ENCODE data around the gene RABAC1. TPM values are rescaled to one million over a fixed set of nuclear protein-coding genes. Genes with fewer than 3 reads are reported as not detected.

Gene RABAC1
- total and polyA plus RNA-seq, 2 of the 13 experiments (the other 11 are each of a cell fraction or from before 2014, with no cell fraction given) = 37.4 to 74.0 TPM

DNA sequence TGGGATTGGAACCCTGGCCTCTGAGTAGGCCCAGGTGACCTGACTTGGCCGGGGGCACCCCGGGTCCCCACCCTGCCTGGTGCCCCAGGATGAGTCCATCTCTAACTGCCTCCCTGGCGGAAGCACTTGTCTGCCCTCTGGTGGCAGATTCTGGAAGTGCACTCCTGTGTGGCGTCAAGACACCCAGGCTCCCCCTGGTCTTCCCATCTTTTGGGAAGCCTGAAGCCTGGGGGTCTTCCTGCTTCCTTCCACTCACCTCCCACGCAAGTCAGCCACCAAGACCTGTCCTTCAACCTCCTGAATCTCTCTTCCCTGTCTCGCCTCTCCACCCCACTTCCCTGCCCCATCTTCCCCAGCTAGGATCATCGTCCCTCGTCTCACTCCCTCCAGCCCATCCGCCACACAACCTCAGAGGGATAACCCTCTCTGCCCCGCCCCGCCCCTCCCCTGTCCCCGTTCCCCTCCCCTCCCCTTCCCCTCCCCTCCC lies 7.4 kb downstream of the RABAC1 start (continued):
- TF ChIP-seq FIP1L1 (IDR thresholded peaks at IDR 0.05; ENCODE audit: borderline replicate concordance, insufficient read depth, low read depth, low read length) (no peak), REST (IDR thresholded peaks at IDR 0.05; ENCODE audit: borderline replicate concordance in 1 of 2, low read depth in 1 of 2, low read length in 2 of 2) (no peak), CC2D1A (CRISPR knock-in tag; IDR thresholded peaks at IDR 0.05) (no peak), TBP (CRISPR knock-in tag; IDR thresholded peaks at IDR 0.05) (no peak), SIN3B (IDR thresholded peaks at IDR 0.05; ENCODE audit: low read length) (no peak), NONO (IDR thresholded peaks at IDR 0.05) (no peak), NONO (CRISPR knock-in tag; conservative IDR thresholded peaks at IDR 0.05) (no peak), EP300 (IDR thresholded peaks at IDR 0.05; ENCODE audit: low read depth in 2 of 2, low read length in 2 of 2) (no peak), EP300 (CRISPR knock-in tag; IDR thresholded peaks at IDR 0.05; ENCODE audit: borderline replicate concordance) (no peak), HOXA5 (CRISPR knock-in tag; IDR thresholded peaks at IDR 0.05) (no peak), TFAP4 (IDR thresholded peaks at IDR 0.05; ENCODE audit: borderline replicate concordance, low read depth) (no peak), ZSCAN22 (CRISPR knock-in tag; IDR thresholded peaks at IDR 0.05) (no peak), SP1 (IDR thresholded peaks at IDR 0.05) (no peak), SP1 (CRISPR knock-in tag; IDR thresholded peaks at IDR 0.05) (no peak), ZBTB43 (CRISPR knock-in tag; conservative IDR thresholded peaks at IDR 0.05) (no peak), ATAD3A (CRISPR knock-in tag; IDR thresholded peaks at IDR 0.05) (no peak), ZNF44 (CRISPR knock-in tag; IDR thresholded peaks at IDR 0.05) (no peak), ZNF782 (CRISPR knock-in tag; IDR thresholded peaks at IDR 0.05; ENCODE audit: borderline replicate concordance) (no peak), SP2 (CRISPR knock-in tag; IDR thresholded peaks at IDR 0.05) (no peak), ATF7-NPFF (CRISPR knock-in tag; IDR thresholded peaks at IDR 0.05; ENCODE audit: low read depth) (no peak)
- TF ChIP-seq, protein P1, sequence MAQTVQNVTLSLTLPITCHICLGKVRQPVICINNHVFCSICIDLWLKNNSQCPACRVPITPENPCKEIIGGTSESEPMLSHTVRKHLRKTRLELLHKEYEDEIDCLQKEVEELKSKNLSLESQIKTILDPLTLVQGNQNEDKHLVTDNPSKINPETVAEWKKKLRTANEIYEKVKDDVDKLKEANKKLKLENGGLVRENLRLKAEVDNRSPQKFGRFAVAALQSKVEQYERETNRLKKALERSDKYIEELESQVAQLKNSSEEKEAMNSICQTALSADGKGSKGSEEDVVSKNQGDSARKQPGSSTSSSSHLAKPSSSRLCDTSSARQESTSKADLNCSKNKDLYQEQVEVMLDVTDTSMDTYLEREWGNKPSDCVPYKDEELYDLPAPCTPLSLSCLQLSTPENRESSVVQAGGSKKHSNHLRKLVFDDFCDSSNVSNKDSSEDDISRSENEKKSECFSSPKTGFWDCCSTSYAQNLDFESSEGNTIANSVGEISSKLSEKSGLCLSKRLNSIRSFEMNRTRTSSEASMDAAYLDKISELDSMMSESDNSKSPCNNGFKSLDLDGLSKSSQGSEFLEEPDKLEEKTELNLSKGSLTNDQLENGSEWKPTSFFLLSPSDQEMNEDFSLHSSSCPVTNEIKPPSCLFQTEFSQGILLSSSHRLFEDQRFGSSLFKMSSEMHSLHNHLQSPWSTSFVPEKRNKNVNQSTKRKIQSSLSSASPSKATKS (CRISPR knock-in tag; IDR thresholded peaks at IDR 0.05) = no peak
- TF ChIP-seq, protein P2, sequence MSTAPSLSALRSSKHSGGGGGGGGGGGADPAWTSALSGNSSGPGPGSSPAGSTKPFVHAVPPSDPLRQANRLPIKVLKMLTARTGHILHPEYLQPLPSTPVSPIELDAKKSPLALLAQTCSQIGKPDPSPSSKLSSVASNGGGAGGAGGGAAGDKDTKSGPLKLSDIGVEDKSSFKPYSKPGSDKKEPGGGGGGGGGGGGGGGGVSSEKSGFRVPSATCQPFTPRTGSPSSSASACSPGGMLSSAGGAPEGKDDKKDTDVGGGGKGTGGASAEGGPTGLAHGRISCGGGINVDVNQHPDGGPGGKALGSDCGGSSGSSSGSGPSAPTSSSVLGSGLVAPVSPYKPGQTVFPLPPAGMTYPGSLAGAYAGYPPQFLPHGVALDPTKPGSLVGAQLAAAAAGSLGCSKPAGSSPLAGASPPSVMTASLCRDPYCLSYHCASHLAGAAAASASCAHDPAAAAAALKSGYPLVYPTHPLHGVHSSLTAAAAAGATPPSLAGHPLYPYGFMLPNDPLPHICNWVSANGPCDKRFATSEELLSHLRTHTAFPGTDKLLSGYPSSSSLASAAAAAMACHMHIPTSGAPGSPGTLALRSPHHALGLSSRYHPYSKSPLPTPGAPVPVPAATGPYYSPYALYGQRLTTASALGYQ (CRISPR knock-in tag; IDR thresholded peaks at IDR 0.05) = no peak

All from HepG2 (cell line).